ENCODE results near the gene CLDN1. TPM values are rescaled to one million over a fixed set of nuclear protein-coding genes. Genes with fewer than 3 reads are reported as not detected.

CLDN1 gene
- under 1 TPM; 0.08 to 0.10 TPM for total RNA-seq

DNA sequence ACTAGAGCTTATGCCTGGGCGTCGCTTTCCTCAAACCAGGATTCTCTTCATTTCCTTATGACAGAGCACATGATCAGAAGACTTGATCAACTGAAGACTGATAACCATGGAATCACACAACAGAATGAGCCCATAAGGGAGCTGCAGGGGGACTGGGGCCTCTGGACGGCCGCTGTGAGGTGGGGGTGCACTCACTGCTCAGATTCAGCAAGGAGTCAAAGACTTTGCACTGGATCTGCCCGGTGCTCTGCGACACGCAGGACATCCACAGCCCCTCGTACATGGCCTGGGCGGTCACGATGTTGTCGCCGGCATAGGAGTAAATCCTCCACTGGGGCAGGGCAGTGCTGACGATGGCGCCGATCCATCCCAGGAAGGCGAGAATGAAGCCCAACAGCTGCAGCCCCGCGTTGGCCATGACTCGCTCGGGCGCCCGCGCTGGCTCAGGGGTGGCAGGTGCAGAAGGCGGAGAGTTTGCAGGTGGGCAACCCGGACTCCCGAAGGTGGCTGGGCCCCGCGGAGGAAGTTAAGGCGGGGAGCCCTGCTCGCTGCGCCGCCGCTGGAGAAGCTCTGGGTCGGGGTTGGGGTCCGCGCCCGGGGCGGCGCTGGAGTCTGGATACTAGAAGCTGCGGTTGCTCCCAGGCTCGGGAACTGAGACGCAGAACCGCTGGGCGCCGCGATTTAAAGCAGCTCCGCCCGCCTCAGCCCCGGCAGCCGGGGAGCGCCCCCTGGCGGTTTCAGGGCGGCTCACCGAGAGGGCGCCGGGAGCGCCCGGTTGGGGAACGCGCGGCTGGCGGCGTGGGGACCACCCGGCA is at the start of gene CLDN1:
Gene CLDN1, minus strand, starts transcription at position 658 of the 815 bp plus-strand sequence. Its CDS starts 240 bp downstream, at position 418.
- Mint-ChIP-seq H3K9me3 (no peaks in the 10 kb centered on the region), H3K4me3 (peak within 1 kb of the TSS; percentile 72), H3K27ac (no peak within 1 kb of the TSS), H3K4me1 (peaks cover 26% of the 10 kb centered on the region), H3K36me3 (no peaks in the 10 kb centered on the region), H3K27me3 (peaks cover 49% of the 10 kb centered on the region)
- DNase-seq: peak; percentile 80

GRCh38 chr3:190371152-190371551 is 48.9 kb upstream of the CLDN1 start:
- H3K4me1 Mint-ChIP-seq: no peaks in the 10 kb centered on the region
- no peaks in the 10 kb centered on the region for H3K36me3 Mint-ChIP-seq
- no peaks in the 10 kb centered on the region for H3K9me3 Mint-ChIP-seq
- H3K27me3 Mint-ChIP-seq: peaks cover 14% of the 10 kb centered on the region
- no peak for DNase-seq
- no peak overlapping the region for H3K27ac Mint-ChIP-seq
- no peak overlapping the region for H3K4me3 Mint-ChIP-seq

- peaks cover 9% of the 10 kb centered on the region for H3K27me3 Mint-ChIP-seq
- no peaks in the 10 kb centered on the region for H3K9me3 Mint-ChIP-seq
- no peak overlapping the region for H3K27ac Mint-ChIP-seq
- no peak for DNase-seq
- no peaks in the 10 kb centered on the region for H3K4me1 Mint-ChIP-seq
- H3K36me3 Mint-ChIP-seq: no peaks in the 10 kb centered on the region
- H3K4me3 Mint-ChIP-seq: no peak overlapping the region
Observed at GRCh38 chr3:190370369-190370768, 48.1 kb upstream of the CLDN1 start.

- DNase-seq: no peak
- no peaks in the 10 kb centered on the region for H3K4me1 Mint-ChIP-seq
Observed at GRCh38 chr3:190369668-190370295, 47.5 kb upstream of the CLDN1 start.

GRCh38 chr3:190368881-190369280 is 46.6 kb upstream of the CLDN1 start:
- Mint-ChIP-seq H3K27ac (no peak overlapping the region), H3K4me3 (no peak overlapping the region), H3K27me3 (peaks cover 9% of the 10 kb centered on the region), H3K9me3 (no peaks in the 10 kb centered on the region), H3K4me1 (no peaks in the 10 kb centered on the region), H3K36me3 (no peaks in the 10 kb centered on the region)
- DNase-seq: no peak

More at GRCh38 chr3:190369668-190370295, 47.5 kb upstream of the CLDN1 start:
- peaks cover 9% of the 10 kb centered on the region for H3K27me3 Mint-ChIP-seq
- no peak overlapping the region for H3K27ac Mint-ChIP-seq
- H3K36me3 Mint-ChIP-seq: no peaks in the 10 kb centered on the region
- no peak overlapping the region for H3K4me3 Mint-ChIP-seq
- no peaks in the 10 kb centered on the region for H3K9me3 Mint-ChIP-seq

GRCh38 chr3:190366133-190366532 is 43.9 kb upstream of the CLDN1 start:
- Mint-ChIP-seq H3K27ac (no peak overlapping the region), H3K9me3 (no peaks in the 10 kb centered on the region), H3K36me3 (no peaks in the 10 kb centered on the region), H3K4me3 (no peak overlapping the region), H3K4me1 (no peaks in the 10 kb centered on the region), H3K27me3 (peaks cover 5% of the 10 kb centered on the region)
- no peak for DNase-seq

GRCh38 chr3:190362258-190362657 is 40.0 kb upstream of the CLDN1 start:
- H3K27ac Mint-ChIP-seq: no peak overlapping the region
- no peak overlapping the region for H3K4me3 Mint-ChIP-seq
- no peak for DNase-seq
- peaks cover 8% of the 10 kb centered on the region for H3K27me3 Mint-ChIP-seq
- no peaks in the 10 kb centered on the region for H3K4me1 Mint-ChIP-seq
- H3K9me3 Mint-ChIP-seq: no peaks in the 10 kb centered on the region
- H3K36me3 Mint-ChIP-seq: no peaks in the 10 kb centered on the region

GRCh38 chr3:190361791-190362190 is 39.5 kb upstream of the CLDN1 start:
- Mint-ChIP-seq H3K36me3 (no peaks in the 10 kb centered on the region), H3K9me3 (no peaks in the 10 kb centered on the region), H3K4me3 (no peak overlapping the region), H3K27me3 (peaks cover 8% of the 10 kb centered on the region), H3K27ac (no peak overlapping the region), H3K4me1 (no peaks in the 10 kb centered on the region)
- no peak for DNase-seq

DNA sequence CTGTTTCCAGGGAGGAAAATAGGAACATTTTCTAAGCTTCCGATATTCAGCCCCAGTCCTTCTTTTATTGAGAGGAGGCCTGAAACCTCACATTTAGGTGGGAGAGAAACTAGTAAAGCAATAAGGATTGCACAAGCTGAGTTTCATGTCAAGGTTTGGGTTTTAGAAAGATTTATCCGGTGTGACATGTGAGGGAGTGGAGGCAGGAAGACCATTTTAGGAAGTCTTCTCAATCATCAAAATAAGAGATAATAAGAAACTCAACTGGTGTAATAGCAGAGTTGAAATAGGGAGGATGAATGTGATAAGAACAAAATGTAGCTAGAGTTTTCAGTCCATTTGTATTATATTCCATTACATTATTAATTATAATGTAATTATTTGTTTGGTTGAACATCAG is 38.0 kb upstream of the CLDN1 start:
- no peak overlapping the region for H3K27ac Mint-ChIP-seq
- H3K4me1 Mint-ChIP-seq: no peaks in the 10 kb centered on the region
- no peak for DNase-seq
- no peaks in the 10 kb centered on the region for H3K9me3 Mint-ChIP-seq
- no peak overlapping the region for H3K4me3 Mint-ChIP-seq
- peaks cover 10% of the 10 kb centered on the region for H3K27me3 Mint-ChIP-seq
- H3K36me3 Mint-ChIP-seq: no peaks in the 10 kb centered on the region

DNA sequence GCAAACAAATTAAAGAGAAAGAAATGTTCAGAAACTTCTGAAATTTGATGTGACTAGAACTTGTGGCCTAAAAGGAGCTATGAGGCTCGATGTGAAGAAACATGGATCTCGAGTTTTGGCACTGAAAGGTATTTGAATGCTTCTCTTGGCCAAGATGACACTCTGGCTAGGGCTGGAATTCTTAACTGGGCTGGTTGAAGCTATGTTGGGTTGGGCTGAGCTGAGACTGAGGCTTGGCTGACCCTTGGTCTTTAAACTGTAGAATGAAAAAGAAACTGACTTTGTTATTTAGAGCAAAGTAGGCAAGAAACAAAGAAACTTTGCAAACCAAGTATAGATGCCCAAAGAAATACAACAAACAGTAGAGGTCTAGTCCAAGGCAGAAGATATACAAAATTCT is 37.6 kb upstream of the CLDN1 start:
- Mint-ChIP-seq H3K27ac (no peak overlapping the region), H3K27me3 (peaks cover 14% of the 10 kb centered on the region), H3K36me3 (no peaks in the 10 kb centered on the region), H3K9me3 (no peaks in the 10 kb centered on the region), H3K4me1 (no peaks in the 10 kb centered on the region), H3K4me3 (no peak overlapping the region)
- DNase-seq: no peak

DNA sequence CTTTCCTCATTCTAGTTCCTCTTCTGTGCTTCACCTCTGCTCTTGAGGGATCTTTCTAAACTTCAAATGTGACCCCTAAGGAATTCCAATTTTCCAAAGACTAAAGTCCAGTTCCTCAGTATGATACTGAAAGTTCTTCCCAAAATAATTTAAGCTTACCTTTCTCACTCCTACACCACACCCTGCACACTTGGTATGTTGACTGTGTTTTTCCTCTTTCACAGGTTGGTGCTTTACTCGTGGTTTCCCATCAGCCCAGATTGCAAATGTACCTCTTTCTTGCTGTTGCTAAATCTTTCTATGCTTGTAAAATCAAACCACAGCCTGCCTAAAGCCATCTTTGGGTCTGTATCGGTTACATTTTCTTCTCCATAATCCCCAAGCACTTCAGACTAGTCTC is 35.2 kb upstream of the CLDN1 start:
- Mint-ChIP-seq H3K4me1 (no peaks in the 10 kb centered on the region), H3K27ac (no peak overlapping the region), H3K4me3 (no peak overlapping the region), H3K36me3 (no peaks in the 10 kb centered on the region), H3K27me3 (peaks cover 20% of the 10 kb centered on the region), H3K9me3 (no peaks in the 10 kb centered on the region)
- no peak for DNase-seq

DNA sequence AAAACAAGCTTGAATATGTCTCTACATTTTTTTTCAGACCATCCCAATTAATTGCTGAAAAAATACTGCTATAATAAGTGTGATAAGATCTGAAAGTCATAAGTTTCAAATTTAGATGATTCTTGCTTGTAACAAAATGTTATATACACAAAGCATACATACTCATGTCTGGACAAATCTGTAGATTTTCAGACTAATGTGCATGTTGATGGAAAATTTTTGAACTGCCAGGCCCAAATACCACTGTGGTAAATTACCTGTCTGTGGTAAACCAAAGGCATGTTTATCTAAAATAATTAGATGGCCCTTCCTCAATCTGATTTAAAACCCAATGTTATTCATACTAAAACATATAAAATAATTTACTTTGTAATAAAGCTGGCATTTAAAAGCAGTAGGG is 34.0 kb upstream of the CLDN1 start:
- Mint-ChIP-seq H3K27ac (no peak overlapping the region), H3K4me1 (no peaks in the 10 kb centered on the region), H3K9me3 (no peaks in the 10 kb centered on the region), H3K36me3 (no peaks in the 10 kb centered on the region), H3K4me3 (no peak overlapping the region), H3K27me3 (peaks cover 15% of the 10 kb centered on the region)
- DNase-seq: no peak

GRCh38 chr3:190352861-190353457 is 30.7 kb upstream of the CLDN1 start:
- Mint-ChIP-seq H3K27me3 (peaks cover 15% of the 10 kb centered on the region), H3K27ac (no peak overlapping the region), H3K36me3 (no peaks in the 10 kb centered on the region), H3K9me3 (no peaks in the 10 kb centered on the region), H3K4me1 (no peaks in the 10 kb centered on the region), H3K4me3 (no peak overlapping the region)
- no peak for DNase-seq

GRCh38 chr3:190346541-190346940 is 24.3 kb upstream of the CLDN1 start:
- Mint-ChIP-seq H3K27ac (no peak overlapping the region), H3K36me3 (no peaks in the 10 kb centered on the region), H3K9me3 (peaks cover 1% of the 10 kb centered on the region), H3K4me3 (no peak overlapping the region), H3K27me3 (peaks cover 10% of the 10 kb centered on the region), H3K4me1 (no peaks in the 10 kb centered on the region)
- no peak for DNase-seq

- H3K4me1 Mint-ChIP-seq: no peaks in the 10 kb centered on the region
- DNase-seq: no peak
- H3K27ac Mint-ChIP-seq: no peak overlapping the region
- peaks cover 1% of the 10 kb centered on the region for H3K9me3 Mint-ChIP-seq
- H3K4me3 Mint-ChIP-seq: no peak overlapping the region
- H3K36me3 Mint-ChIP-seq: no peaks in the 10 kb centered on the region
- H3K27me3 Mint-ChIP-seq: peaks cover 10% of the 10 kb centered on the region
Observed at GRCh38 chr3:190345878-190346277, 23.6 kb upstream of the CLDN1 start.

Measured in activated naive CD8-positive, alpha-beta T cell treated with anti-CD3 and anti-CD28 coated beads for 36 hours (primary cell).